Activated CD4-positive, alpha-beta memory T cell treated with anti-CD3 and anti-CD28 coated beads, Interleukin-2, amount 10 ng/mL, durations not matched to agents 7 days and 5 days (primary cell): ENCODE results near the gene ROGDI. TPM values are rescaled to one million over a fixed set of nuclear protein-coding genes. Genes with fewer than 3 reads are reported as not detected.

Source experiments
- CTCF ChIA-PET: fragments of 350-600 bp; sonication (Branson Sonifier 250); formaldehyde crosslinking; loops from one replicate; lab custom pipeline; 2021; ENCODE audit warnings: antibody characterized with exemption, inconsistent platforms; lab: Charles Lee
- POLR2A ChIA-PET: fragments of 350-600 bp; sonication (Branson Sonifier 250); formaldehyde crosslinking; loops from one replicate; lab custom pipeline; 2021; ENCODE audit warnings: antibody characterized with exemption; lab: Charles Lee
- DNase-seq: peaks from one replicate; pipeline ENCODE4 v3.0.0-alpha.2; 2020
- H3K27ac Mint-ChIP-seq: one replicate; pipeline ENCODE4 v1.8.0; 2021; ENCODE audit warnings: mild to moderate bottlenecking, mixed read lengths
- H3K27me3 Mint-ChIP-seq: one replicate; pipeline ENCODE4 v1.8.0; 2021; ENCODE audit warnings: mixed read lengths
- H3K36me3 Mint-ChIP-seq: one replicate; pipeline ENCODE4 v1.8.0; 2021; ENCODE audit warnings: low read depth, mixed read lengths
- H3K4me1 Mint-ChIP-seq: one replicate; pipeline ENCODE4 v1.8.0; 2021; ENCODE audit warnings: mixed read lengths
- H3K4me3 Mint-ChIP-seq: one replicate; pipeline ENCODE4 v1.8.0; 2021; ENCODE audit warnings: mild to moderate bottlenecking, mixed read lengths
- H3K9me3 Mint-ChIP-seq: one replicate; pipeline ENCODE4 v1.8.0; 2021; ENCODE audit warnings: mixed read lengths
- total RNA-seq, 2 experiments: library from RNA; stranded (reverse); gene quantifications; one replicate each; pipeline ENCODE4 v1.2.3, GENCODE V29; 2021

Gene ROGDI, protein sequence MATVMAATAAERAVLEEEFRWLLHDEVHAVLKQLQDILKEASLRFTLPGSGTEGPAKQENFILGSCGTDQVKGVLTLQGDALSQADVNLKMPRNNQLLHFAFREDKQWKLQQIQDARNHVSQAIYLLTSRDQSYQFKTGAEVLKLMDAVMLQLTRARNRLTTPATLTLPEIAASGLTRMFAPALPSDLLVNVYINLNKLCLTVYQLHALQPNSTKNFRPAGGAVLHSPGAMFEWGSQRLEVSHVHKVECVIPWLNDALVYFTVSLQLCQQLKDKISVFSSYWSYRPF
- 1 to 10 TPM; 5.9 to 6.9 TPM for total RNA-seq

DNA sequence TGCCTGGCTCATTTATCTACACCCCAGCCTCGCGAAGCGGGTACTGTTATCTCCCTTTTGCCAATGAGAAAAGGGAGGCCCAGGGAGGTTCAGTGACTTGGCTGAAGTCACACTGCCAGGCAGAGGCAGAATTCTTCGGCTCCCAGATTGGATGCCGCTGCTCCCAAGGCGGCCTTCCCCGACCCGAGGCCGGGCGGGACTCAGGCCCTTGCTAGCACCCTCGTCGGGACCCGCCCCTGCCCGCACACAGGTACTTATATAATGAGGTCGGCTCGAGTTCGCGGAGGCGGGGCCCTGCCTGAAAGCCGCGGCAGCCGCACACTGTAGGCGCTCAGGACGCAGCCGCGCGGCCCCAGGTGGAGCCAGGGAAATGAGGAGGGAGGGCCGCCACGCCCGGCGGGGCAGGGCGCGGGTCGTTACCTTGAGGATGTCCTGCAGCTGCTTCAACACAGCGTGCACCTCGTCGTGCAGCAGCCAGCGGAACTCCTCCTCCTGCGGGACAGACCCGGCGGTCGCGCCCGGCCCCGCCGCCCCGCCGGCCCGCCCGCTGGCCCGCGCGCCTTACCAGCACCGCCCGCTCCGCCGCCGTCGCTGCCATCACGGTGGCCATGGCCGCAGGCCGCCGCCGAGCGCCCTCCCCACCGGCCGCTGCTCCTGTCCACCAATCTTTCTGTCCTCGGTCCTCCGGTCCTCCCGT, at the start of gene ROGDI:
Gene ROGDI, minus strand, starts transcription at position 672 of the 697 bp plus-strand sequence. Its CDS starts 62 bp downstream, at position 610.
- Mint-ChIP-seq H3K27me3 (no peaks in the 10 kb centered on the region), H3K4me1 (peaks cover 23% of the 10 kb centered on the region), H3K27ac (peak within 1 kb of the TSS; percentile 61), H3K9me3 (no peaks in the 10 kb centered on the region), H3K36me3 (peaks cover 16% of the 10 kb centered on the region), H3K4me3 (peak within 1 kb of the TSS; percentile 79)
- peak; percentile 86 for DNase-seq
- ChIA-PET POLR2A (interaction anchor here (0.7 to 1.7 kb wide), 12 partner anchors 32 to 263 kb away, joined by 3 to 8 read pairs (median 4); partner anchors contain the start of genes ANKS3, CDIP1, DNAAF8 and GLYR1), CTCF (interaction anchor here (0.5 to 1.9 kb wide), 6 partner anchors 39 to 297 kb away, joined by 3 to 9 read pairs (median 4); partner anchors contain the start of genes ANKS3, DNAAF8 and MGRN1)

DNA sequence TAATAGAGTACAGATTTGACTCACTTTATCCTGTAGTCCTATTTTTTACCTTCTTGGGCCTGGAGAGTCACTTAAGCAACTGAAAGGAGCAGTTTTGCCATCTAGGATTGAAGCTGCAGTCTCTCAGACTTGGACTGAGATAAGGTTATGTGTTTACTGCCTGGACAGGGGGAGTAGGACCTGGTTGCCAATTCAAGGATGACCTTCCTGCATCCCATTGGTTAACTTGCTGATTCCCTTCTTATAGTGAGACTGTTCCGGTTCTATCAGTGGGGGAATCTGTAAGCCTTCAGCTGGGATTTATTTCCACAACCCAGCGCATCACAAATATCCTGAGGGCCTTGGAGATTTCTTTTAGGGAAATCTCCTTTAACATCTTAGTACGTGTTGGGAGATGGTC, 47.8 kb upstream of the ROGDI start:
- Mint-ChIP-seq H3K4me3 (no peak overlapping the region), H3K36me3 (peaks cover 34% of the 10 kb centered on the region), H3K27me3 (no peaks in the 10 kb centered on the region), H3K27ac (no peak overlapping the region), H3K4me1 (peaks cover 61% of the 10 kb centered on the region), H3K9me3 (no peaks in the 10 kb centered on the region)
- no peak for DNase-seq
- CTCF ChIA-PET = no interaction called here
- POLR2A ChIA-PET = no interaction called here

DNA sequence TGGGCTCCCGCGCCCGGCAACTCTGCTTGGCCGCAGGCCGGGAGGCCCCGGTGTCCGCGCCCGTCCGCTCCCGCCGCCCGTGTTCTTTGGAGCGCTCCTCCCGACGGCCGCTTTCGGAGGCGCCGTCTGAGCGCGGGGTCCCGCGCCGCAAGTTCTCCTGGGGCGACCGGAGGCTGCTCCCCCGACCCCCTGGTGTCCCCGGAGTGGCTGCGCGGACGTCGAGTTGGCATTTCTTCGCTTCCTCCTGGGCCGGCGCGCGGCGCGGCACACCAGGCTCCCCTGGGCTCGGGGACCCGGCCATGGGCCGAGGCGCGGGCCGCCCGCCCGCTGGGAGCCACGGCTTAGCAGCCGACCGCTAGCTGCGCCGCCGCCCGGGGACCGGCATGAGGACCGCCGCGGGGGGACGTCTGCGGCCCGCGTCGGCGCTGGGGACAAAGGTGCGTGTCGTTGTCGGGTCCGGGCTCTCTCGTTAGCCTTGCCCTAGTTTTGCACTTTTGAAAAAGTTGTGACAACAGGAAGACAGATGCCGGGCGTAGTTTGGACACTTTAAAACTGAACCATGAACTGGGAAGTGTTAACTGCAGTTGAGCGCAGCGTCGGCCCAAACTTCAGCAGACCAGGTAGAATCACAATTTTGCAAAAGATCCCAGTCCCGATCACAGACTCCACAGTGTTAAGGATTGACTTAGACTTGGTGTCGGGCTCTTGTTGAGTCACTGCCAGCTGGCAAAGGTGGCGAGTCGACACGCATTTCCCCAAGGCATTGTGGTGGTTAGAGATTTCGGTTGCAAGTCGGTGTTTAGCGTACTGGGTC, 45.5 kb upstream of the ROGDI start:
- peaks cover 65% of the 10 kb centered on the region for H3K4me1 Mint-ChIP-seq
- CTCF ChIA-PET = no interaction called here
- H3K27me3 Mint-ChIP-seq = no peaks in the 10 kb centered on the region
- H3K4me3 Mint-ChIP-seq = peak overlapping the region; percentile 82
- DNase-seq = peak; percentile 48
- H3K36me3 Mint-ChIP-seq = peaks cover 35% of the 10 kb centered on the region
- peak overlapping the region; percentile 76 for H3K27ac Mint-ChIP-seq
- H3K9me3 Mint-ChIP-seq = no peaks in the 10 kb centered on the region
- POLR2A ChIA-PET = interaction anchor here (1.2 to 3.8 kb wide), 7 partner anchors 12 to 432 kb away, joined by 3 to 18 read pairs (median 9); partner anchors contain the start of genes ANKS3, CORO7, DNAAF8 and ROGDI

DNA sequence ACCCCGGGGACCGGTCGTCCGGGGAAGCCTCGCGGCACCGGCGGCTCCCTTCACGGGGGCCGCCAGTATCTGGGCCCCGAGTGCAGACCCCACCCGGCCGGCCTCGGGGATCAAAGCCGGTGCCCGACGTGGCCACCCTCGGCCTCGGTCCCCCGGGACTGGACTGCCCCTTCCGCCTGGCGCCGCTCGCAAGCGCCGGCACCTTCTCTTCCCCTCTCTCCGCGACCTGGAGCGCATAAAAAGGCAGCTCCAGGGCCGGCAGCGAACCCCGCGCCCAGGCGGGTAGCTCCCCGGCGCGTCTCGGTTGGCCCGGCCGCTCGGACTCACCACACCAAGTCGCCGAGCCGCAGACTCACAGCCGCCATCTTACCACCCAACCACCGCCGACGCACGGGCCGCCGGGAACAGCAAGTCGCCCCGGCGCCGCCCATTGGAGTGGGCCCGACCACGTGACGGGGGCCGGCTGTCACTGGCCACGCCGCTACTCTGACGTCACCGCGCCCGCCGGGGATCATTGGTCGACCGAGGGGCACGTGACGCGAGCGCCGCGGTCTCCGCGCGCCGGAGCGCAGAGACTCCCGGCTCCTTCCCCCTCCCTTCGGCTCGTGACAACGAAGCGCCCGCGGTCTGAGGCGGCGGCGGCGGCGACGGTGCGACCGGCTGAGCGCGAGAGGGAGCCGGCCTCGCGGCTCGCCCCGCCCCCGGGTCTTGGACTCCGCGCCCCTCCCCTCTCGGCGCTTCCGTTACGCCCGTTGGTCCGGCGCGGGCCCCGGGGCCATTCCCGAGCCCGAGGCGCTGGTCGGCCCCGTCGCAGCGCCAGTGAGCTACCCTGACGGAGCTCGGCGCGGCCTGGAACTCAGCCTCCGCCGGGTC, 44.7 kb upstream of the ROGDI start, which contains the start of the genes GLYR1 and UBN1:
Gene GLYR1, minus strand, starts transcription at position 388 of the 873 bp plus-strand sequence. Its CDS starts 23 bp downstream, at position 365.
Gene UBN1, plus strand, starts transcription at position 581 of the 873 bp plus-strand sequence. CDS start 5,437 bp downstream, outside the sequence.
- ChIA-PET POLR2A (interaction anchor here (0.6 to 3.8 kb wide), 15 partner anchors 11 to 431 kb away, joined by 3 to 18 read pairs (median 4); partner anchors contain the start of genes ANKS3, CORO7, DNAAF8 and ROGDI), CTCF (interaction anchor here (1.1 to 1.4 kb wide), 3 partner anchors 13 to 113 kb away, joined by 3 read pairs; partner anchors contain the start of genes ANKS3 and DNAAF8)
- Mint-ChIP-seq H3K9me3 (no peaks in the 10 kb centered on the region), H3K4me1 (peaks cover 59% of the 10 kb centered on the region), H3K27me3 (no peaks in the 10 kb centered on the region), H3K27ac (peak within 1 kb of the TSS; percentile 86), H3K4me3 (peak within 1 kb of the TSS; percentile 86), H3K36me3 (peaks cover 38% of the 10 kb centered on the region)
- peak; percentile 100 for DNase-seq

DNA sequence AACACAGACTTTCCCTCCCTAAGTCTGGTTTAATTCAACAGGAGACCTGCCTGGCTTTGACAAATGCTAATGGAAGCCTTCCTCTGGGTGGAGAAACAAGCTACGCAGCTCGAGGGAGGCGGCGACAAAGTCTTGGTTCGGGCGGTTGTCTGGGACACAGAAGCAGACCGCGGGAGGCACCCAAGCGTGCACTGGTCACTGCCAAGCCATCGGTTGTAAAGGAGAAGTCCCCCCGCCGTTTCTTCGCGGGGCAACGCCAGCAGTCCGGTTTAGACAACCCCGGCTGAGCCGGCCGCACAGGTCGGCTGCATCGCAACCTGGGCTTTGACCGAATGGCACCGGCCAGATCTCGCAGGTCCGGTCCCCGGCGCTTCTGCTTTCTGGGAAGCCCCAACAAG, 44.1 kb upstream of the ROGDI start:
- peak overlapping the region; percentile 86 for H3K27ac Mint-ChIP-seq
- peaks cover 43% of the 10 kb centered on the region for H3K36me3 Mint-ChIP-seq
- peak overlapping the region; percentile 86 for H3K4me3 Mint-ChIP-seq
- H3K4me1 Mint-ChIP-seq = peaks cover 52% of the 10 kb centered on the region
- DNase-seq = peak; percentile 45
- no peaks in the 10 kb centered on the region for H3K9me3 Mint-ChIP-seq
- ChIA-PET POLR2A (interaction anchor here (0.6 to 3.8 kb wide), 15 partner anchors 10 to 430 kb away, joined by 3 to 18 read pairs (median 4); partner anchors contain the start of genes ANKS3, CORO7, DNAAF8 and ROGDI), CTCF (interaction anchor here (1.1 to 1.4 kb wide), 3 partner anchors 13 to 112 kb away, joined by 3 read pairs; partner anchors contain the start of genes ANKS3 and DNAAF8)
- no peaks in the 10 kb centered on the region for H3K27me3 Mint-ChIP-seq

DNA sequence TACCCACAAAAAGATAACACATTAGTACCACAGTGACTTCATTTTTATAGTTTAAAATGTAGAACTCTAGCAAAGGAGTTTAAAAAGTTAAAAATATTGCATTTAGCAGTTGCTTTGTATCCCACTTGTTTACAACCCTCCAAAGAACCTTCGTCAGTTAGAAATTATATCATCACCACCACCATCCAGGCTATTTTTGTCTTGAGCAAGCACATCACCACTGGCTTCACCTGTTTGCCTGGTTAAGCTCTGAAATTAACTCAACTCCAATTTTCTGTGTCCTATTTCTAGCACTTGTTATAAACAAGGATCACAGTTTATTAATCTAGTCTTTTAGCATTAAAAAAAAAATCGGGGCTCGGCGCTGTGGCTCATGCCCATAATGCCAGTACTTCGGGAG, 38.6 kb upstream of the ROGDI start:
- Mint-ChIP-seq H3K9me3 (no peaks in the 10 kb centered on the region), H3K36me3 (peaks cover 83% of the 10 kb centered on the region), H3K4me3 (no peak overlapping the region), H3K4me1 (peaks cover 14% of the 10 kb centered on the region), H3K27ac (peak overlapping the region; percentile 37), H3K27me3 (no peaks in the 10 kb centered on the region)
- no peak for DNase-seq
- CTCF ChIA-PET = no interaction called here
- POLR2A ChIA-PET = no interaction called here

DNA sequence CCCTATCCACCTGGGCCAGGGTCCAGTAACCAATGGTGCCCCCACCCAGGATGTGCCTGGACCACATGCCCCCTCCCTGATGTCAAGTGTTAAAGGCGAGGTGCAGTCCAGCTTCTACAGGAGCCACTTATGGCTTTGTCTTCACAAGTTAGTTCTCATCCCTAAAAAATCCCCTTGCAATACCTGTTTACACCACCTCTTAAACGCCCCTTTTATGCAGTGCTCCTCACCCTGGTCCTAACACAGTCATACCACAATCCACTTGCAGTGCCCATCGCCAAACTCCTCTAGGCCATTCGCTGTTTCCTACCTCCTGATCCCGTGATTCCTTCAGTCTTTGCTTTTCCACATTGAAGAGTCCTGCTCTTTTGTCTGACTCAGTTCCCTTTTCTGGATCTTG, 37.5 kb upstream of the ROGDI start:
- ChIA-PET CTCF (no interaction called here), POLR2A (no interaction called here)
- Mint-ChIP-seq H3K36me3 (peaks cover 75% of the 10 kb centered on the region), H3K4me1 (peaks cover 6% of the 10 kb centered on the region), H3K27ac (no peak overlapping the region), H3K9me3 (no peaks in the 10 kb centered on the region), H3K4me3 (no peak overlapping the region), H3K27me3 (no peaks in the 10 kb centered on the region)
- no peak for DNase-seq

DNA sequence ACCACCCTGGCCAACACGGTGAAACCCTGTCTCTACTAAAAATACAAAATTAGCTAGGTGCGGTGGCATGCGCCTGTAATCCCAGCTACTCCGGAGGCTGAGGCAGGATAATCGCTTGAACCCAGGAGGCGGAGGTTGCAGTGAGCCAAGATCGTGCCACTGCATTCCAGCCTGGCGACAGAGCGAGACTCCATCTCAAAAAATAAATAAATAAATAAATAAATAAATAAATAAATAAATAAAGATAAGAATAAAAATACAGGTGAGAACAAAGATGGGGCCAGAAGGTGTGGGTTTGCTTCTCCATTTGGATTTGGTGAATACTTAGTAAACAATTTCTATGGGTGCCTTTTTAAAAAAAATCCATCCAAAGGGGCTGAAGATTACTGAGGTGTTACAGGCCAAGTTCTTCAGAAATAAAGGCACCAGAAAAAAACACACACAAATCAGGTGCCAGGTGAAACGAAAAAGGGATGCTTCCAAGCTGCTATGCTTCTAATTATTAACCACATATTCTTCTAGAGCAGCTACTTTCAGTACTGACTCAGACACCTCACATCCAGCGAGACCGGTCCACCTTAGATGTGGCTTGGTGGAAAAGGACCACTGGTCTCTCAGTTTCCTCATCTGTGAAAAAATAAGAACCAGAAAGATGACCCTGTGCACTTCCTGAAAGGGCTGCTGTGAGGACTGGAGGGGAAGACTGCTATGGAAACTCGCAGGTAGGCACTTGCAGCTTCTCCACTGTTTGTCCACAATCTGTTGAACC, 35.5 kb upstream of the ROGDI start:
- H3K4me1 Mint-ChIP-seq = peaks cover 13% of the 10 kb centered on the region
- DNase-seq = no peak
- POLR2A ChIA-PET = interaction anchor here (0.9 kb wide), 1 partner anchor 35 kb away, joined by 3 read pairs; the partner anchor contains the start of gene ROGDI
- H3K36me3 Mint-ChIP-seq = peaks cover 65% of the 10 kb centered on the region
- no peaks in the 10 kb centered on the region for H3K27me3 Mint-ChIP-seq
- no peaks in the 10 kb centered on the region for H3K9me3 Mint-ChIP-seq
- H3K27ac Mint-ChIP-seq = no peak overlapping the region
- no peak overlapping the region for H3K4me3 Mint-ChIP-seq
- CTCF ChIA-PET = no interaction called here

DNA sequence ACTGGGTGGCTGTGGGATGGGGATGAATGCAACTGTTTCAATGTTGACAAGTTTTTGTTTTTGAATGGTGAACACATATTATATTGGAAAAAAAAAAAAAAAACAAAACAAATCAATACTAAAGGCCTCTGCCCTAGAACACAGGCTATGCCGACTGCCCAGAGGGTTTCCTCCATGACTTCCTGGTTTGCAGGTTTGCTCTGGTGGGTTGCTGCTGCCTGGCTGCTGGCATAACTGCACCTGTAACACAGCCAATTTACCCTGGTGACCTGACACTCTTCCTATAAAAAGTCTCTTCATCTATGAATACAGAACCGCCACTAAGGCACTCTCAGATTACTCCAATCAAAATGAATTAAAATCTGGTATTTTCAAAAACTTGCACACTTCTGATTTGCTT, 34.3 kb upstream of the ROGDI start:
- Mint-ChIP-seq H3K27ac (no peak overlapping the region), H3K9me3 (no peaks in the 10 kb centered on the region), H3K36me3 (peaks cover 68% of the 10 kb centered on the region), H3K27me3 (no peaks in the 10 kb centered on the region), H3K4me3 (no peak overlapping the region), H3K4me1 (peaks cover 13% of the 10 kb centered on the region)
- CTCF ChIA-PET = no interaction called here
- POLR2A ChIA-PET = interaction anchor here (2.4 kb wide), 1 partner anchor 11 kb away, joined by 14 read pairs; the partner anchor contains the start of genes GLYR1 and UBN1
- no peak for DNase-seq

DNA sequence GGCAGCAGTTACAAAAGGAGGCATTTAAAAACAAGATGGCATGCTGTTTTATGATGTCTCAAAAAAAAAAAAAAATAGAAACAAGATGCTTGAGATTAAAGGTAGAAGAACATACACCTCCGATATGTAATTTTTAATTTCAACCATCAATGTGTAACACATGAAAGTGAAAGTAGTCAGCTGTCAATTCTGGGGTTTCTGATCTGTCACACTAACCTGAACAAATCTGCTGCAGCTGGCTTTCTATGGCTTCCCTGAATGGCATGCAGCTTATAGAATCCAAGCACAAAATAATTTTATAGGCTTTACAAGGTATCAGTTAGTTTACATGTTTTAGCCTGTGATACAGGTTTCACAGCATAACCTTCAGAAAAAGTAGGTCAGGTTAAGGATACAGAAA, 31.2 kb upstream of the ROGDI start:
- ChIA-PET POLR2A (interaction anchor here (1.0 to 1.4 kb wide), 2 partner anchors 14 to 31 kb away, joined by 3 to 9 read pairs; partner anchors contain the start of genes GLYR1, ROGDI and UBN1), CTCF (interaction anchor here (0.7 to 1.1 kb wide), 2 partner anchors 13 to 800 kb away, joined by 3 to 4 read pairs; no protein-coding TSS in a partner anchor)
- Mint-ChIP-seq H3K4me3 (no peak overlapping the region), H3K27me3 (no peaks in the 10 kb centered on the region), H3K27ac (no peak overlapping the region), H3K4me1 (peaks cover 11% of the 10 kb centered on the region), H3K36me3 (peaks cover 60% of the 10 kb centered on the region), H3K9me3 (no peaks in the 10 kb centered on the region)
- no peak for DNase-seq
